Metanephros (tissue), 2 donors: ENCODE data around the gene TENT5A. TPM values are rescaled to one million over a fixed set of nuclear protein-coding genes. Genes with fewer than 3 reads are reported as not detected.

ENCODE experiments used
- small RNA-seq: library from RNA; depleted of rRNA; stranded (forward); fragments of <200 nt; gene quantifications from one replicate; pipeline ENCODE3, GENCODE V24; 2014; ENCODE audit warnings: low replicate concordance
- total RNA-seq: library from RNA; depleted of rRNA; stranded (reverse); fragments of >200 nt; gene quantifications from one replicate; pipeline ENCODE4 v1.2.3, GENCODE V29; 2014

Gene TENT5A
- 13.5 TPM for total RNA-seq

GRCh38 chr6:81752084-81752920 lies at the start of gene TENT5A:
TSS of gene TENT5A (minus strand) at chr6:81752681. CDS start at chr6:81752141, 540 bp downstream.

Small RNAs within 50 kb of the gene (small RNA-seq; reads per million reads assigned to genes)
- gene AL078599.1: not detected
- not detected for gene RF00156
